ENCODE data around the gene CTTN.

GRCh38 chr11:70376621-70377020 is 21.7 kb upstream of the CTTN start:
- TF ChIP-seq CTCF (IDR thresholded peaks at IDR 0.05; ENCODE audit: insufficient read depth, low read length) (no peak), POLR2AphosphoS5 (IDR thresholded peaks at IDR 0.05; ENCODE audit: low read depth) (no peak)

All from HL-60 (cell line).